H1 (cell line): ENCODE results near the gene TSC2. TPM values are rescaled to one million over a fixed set of nuclear protein-coding genes. Genes with fewer than 3 reads are reported as not detected.

ENCODE experiments used
- CTCF ChIP-seq, 3 experiments: IDR thresholded peaks; 1 replicate in 2 of 3; 2 replicates in 1 of 3; pipeline versions ENCODE4 v1.5.1 to v1.6.1; 2011; ENCODE audit warnings: low read length in 3 of 3, mild to moderate bottlenecking in 3 of 3, inconsistent platforms in 2 of 3, low read depth in 1 of 3, moderate library complexity in 1 of 3; ENCODE audit not compliant: insufficient read depth in 1 of 3; ENCODE audit errors: control extremely low read depth in 1 of 3
- HDAC6 ChIP-seq: IDR thresholded peaks from one replicate; pipeline ENCODE4 v1.7.1; 2012; ENCODE audit warnings: low read depth, mild to moderate bottlenecking, inconsistent platforms, low read length, moderate library complexity
- SP4 ChIP-seq: IDR thresholded peaks from 2 replicates; pipeline ENCODE4 v1.6.1; 2012; ENCODE audit warnings: low read length, inconsistent platforms
- TAF7 ChIP-seq: optimal IDR thresholded peaks from 2 replicates; pipeline ENCODE3; 2011; ENCODE audit warnings: low read depth, mild to moderate bottlenecking, inconsistent platforms, low read length, moderate library complexity, borderline replicate concordance
- YY1 ChIP-seq: IDR thresholded peaks from 2 replicates; pipeline ENCODE4 v1.6.1; 2011; ENCODE audit warnings: low read depth, mild to moderate bottlenecking, low read length
- polyA plus RNA-seq, 7 experiments: library from polyadenylated mRNA; depleted of rRNA in 3 of 7; stranded (reverse) in 5 of 7; unstranded in 2 of 7; fragments of >200 nt in 5 of 7; fragments of 200-250 nt in 2 of 7; gene quantifications; 1 replicate in 5 of 7; 2 replicates in 1 of 7; 4 replicates in 1 of 7; pipeline versions ENCODE4 v1.2.1 to v1.2.3, GENCODE V29; 2011 to 2013; ENCODE audit warnings: missing spikeins in 2 of 7, mixed read lengths in 2 of 7
- total RNA-seq: library from RNA; stranded (reverse); fragmentation: NEBNext Ultra II Directional; extraction: Animal tissue kit (Norgen Biotek cat#: 25700); gene quantifications from 2 replicates; pipeline ENCODE4 v1.2.1, GENCODE V29; 2021

The TSC2 gene
- total and polyA plus RNA-seq, 2 of the 8 experiments (the other 6 are each of a cell fraction or from before 2014, with no cell fraction given), result 65.9 to 96.6 TPM

GRCh38 chr16:2046893-2047329, 874 bp upstream of the TSC2 start (continued):
- TF ChIP-seq CTCF (IDR thresholded peaks at IDR 0.05; ENCODE audit: control extremely low read depth in 1 of 3, insufficient read depth in 1 of 3, low read depth in 1 of 3, low read length in 3 of 3) (no peak), TAF7 (no peak), HDAC6 (no peak), SP4 (no peak), YY1 (no peak)
